A549 treated with AZD2906 at 1 μM for 4 hours (cell line): Measurements from ENCODE around the gene CD69. TPM values are rescaled to one million over a fixed set of nuclear protein-coding genes. Genes with fewer than 3 reads are reported as not detected.

Source experiments
- total RNA-seq: library from RNA; stranded (reverse); fragments of 200-300 nt; extraction: Qiagen RNA extraction; gene quantifications from 5 replicates; pipeline ENCODE4 v1.2.3, GENCODE V29; 2022

CD69 gene
- not detected in 5 replicates for total RNA-seq

DNA sequence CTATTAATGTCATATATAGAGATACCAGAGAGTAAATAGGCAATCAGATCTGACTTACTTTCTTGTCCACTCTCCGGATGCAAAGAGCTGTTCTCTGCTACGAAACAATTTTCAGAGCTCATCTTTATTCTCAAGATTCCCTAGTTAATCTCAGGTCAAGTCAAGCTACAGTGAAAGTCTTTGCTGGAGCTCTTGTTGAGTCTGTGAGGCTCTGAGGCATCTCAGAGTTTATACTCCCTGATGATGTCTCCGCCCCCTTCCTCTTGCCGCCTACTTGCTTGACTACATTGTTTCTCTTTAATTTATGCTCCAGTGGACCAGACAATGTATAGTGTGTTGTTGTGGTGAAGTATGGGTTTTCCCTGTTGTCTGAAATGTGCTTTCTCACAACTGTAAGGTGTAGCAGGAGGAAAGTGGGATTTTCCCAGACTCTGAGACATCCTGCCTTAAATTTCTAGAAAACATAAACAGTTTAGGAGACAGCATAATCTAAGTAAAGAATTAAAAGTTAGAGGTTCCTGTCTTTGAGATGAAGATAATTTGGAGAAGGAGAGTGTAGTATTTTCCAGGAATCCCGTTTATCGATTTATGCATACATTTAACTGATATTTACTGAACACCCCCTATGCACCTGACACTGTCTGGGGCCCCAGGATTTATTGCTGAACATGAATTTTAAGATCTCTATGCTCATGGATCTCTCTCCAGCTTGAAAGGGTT, at the start of gene CD69:
Gene CD69, minus strand, starts transcription at position 203 of the 720 bp plus-strand sequence. Its CDS starts 81 bp downstream, at position 122.

GRCh38 chr12:9732921-9733461, 27.7 kb downstream of the CD69 start, which contains the start of gene CLECL1:
CLECL1 (minus strand) TSS chr12:9733097.

Other genes starting within 250 kb of the CD69 start
- not detected in 5 replicates for gene KLRB1, start 153.0 kb downstream of the CD69 start, total RNA-seq
- 0.35 to 0.89 TPM (median 0.39 TPM) in 5 replicates for gene CLEC2D, start 91.2 kb downstream of the CD69 start, total RNA-seq
- gene CLECL1, start 27.8 kb downstream of the CD69 start, total RNA-seq, result not detected in 5 replicates
- gene KLRF1, start 66.6 kb upstream of the CD69 start, total RNA-seq, result not detected in 5 replicates
- 1.00 to 1.4 TPM (median 1.3 TPM) in 5 replicates for gene CLEC2B, start 108.5 kb upstream of the CD69 start, total RNA-seq
- gene KLRF2, start 120.6 kb upstream of the CD69 start, total RNA-seq, result not detected in 5 replicates
- gene CLEC2A, start 171.5 kb upstream of the CD69 start, total RNA-seq, result not detected in 5 replicates
- gene CLEC12A, start 210.5 kb upstream of the CD69 start, total RNA-seq, result not detected in 5 replicates
- gene CLEC1B, start 238.2 kb upstream of the CD69 start, total RNA-seq, result not detected in 5 replicates
- gene CLEC12B, start 249.7 kb upstream of the CD69 start, total RNA-seq, result not detected in 5 replicates